HG02642 (cell line): Measurements from ENCODE around the gene DQX1.
"Not testable (repeated sequence)": the region's sequence is repeated elsewhere in the genome, so short reads cannot be mapped to it uniquely, and the experiment has no call there.

Source experiments
- ATAC-seq: cut with Tn5 transposase; IDR thresholded peaks from one replicate; pipeline ENCODE4 v1.9.1; 2021; ENCODE audit warnings: mild to moderate bottlenecking; ENCODE audit not compliant: unreplicated experiment, poor library complexity

Gene DQX1

GRCh38 chr2:74471332-74472065 lies 54.5 kb downstream of the DQX1 start:
- ATAC-seq, result no peak

DNA sequence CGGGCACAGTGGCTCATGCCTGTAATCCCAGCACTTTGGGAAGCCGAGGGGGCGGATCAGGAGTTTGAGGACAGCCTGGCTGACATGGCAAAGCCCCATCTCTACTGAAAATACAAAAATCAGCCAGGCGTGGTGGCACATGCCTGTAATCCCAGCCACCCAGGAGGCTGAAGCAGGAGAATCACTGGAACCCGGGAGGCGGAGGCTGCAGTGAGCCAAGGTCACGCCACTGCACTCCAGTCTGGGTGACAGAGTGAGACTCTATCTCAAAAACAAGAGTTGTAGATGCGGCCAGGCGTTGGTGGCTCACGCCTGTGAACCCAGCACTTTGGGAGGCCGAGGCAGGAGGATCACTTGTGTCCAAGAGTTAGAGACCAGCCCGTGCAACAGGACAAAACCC lies 55.3 kb downstream of the DQX1 start:
- ATAC-seq, result not testable (repeated sequence)
